Epithelial cell of proximal tubule (primary cell): Measurements from ENCODE around the gene NTM. TPM values are rescaled to one million over a fixed set of nuclear protein-coding genes. Genes with fewer than 3 reads are reported as not detected.

Experiments used
- DNase-seq: peaks from one replicate; pipeline ENCODE4 v3.0.0-alpha.2; 2011; ENCODE audit warnings: low read depth
- H3K4me3 ChIP-seq: 2 replicates; pipeline ENCODE4 v1.5.1; 2011; ENCODE audit warnings: low read depth, mild to moderate bottlenecking, low read length
- CTCF ChIP-seq: conservative IDR thresholded peaks from 2 replicates; pipeline ENCODE4 v1.5.1; 2012; ENCODE audit warnings: low read depth, mild to moderate bottlenecking, low read length
- total RNA-seq: library from RNA; depleted of rRNA; stranded (reverse); fragments of >200 nt; gene quantifications from 2 replicates; pipeline ENCODE4 v1.2.3, GENCODE V29; 2015

NTM gene
- total RNA-seq, 1 donor from 2014 or later = 5.3 TPM

- TF ChIP-seq CTCF = no peak
- no peak for DNase-seq
- H3K4me3 ChIP-seq = no peak overlapping the region
Measured at GRCh38 chr11:131354251-131354701, 16.1 kb upstream of the NTM start.

- no peak overlapping the region for H3K4me3 ChIP-seq
- no peak for DNase-seq
- no peak for TF ChIP-seq CTCF
Measured at GRCh38 chr11:131356206-131356605, 14.2 kb upstream of the NTM start.

GRCh38 chr11:131365329-131365930 is 5.0 kb upstream of the NTM start:
- no peak for TF ChIP-seq CTCF
- H3K4me3 ChIP-seq = no peak overlapping the region
- no peak for DNase-seq

GRCh38 chr11:131370901-131371790 is 731 bp downstream of the NTM start:
- no peak for TF ChIP-seq CTCF
- no peak for DNase-seq

GRCh38 chr11:131371791-131372104 is 1.3 kb downstream of the NTM start:
- H3K4me3 ChIP-seq = no peak overlapping the region
- TF ChIP-seq CTCF = no peak
- DNase-seq = no peak

More at GRCh38 chr11:131370901-131371790, 731 bp downstream of the NTM start:
- no peak overlapping the region for H3K4me3 ChIP-seq

GRCh38 chr11:131372234-131372962 is 2.0 kb downstream of the NTM start:
- no peak for DNase-seq
- no peak for TF ChIP-seq CTCF
- H3K4me3 ChIP-seq = no peak overlapping the region
